ENCODE data around the gene TP53BP1.

TP53BP1 gene

DNA sequence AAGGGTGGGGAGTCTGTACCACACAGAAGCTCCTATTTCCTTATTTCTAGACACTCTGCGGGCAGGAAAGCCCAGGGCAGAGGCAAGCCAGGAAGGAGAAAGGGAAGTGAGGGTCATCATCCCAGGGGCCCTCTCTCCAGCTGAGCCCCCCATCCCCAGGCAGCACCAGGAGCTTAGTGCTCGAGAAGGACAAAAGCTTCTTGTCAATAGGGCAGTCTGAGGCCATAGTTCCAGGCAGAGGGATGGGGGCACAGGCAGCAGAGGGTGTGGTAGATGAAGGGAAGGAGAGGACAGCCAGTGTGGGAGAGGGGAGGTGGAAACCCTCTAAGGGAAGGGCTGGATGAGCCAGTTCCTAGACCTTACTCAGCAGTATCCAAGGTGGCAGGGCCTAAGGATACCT lies 27.2 kb upstream of the TP53BP1 start:
- no peak for DNase-seq (ENCODE audit: low read depth)

GRCh38 chr15:43519196-43519595 lies 26.2 kb upstream of the TP53BP1 start:
- DNase-seq (ENCODE audit: low read depth): no peak

DNA sequence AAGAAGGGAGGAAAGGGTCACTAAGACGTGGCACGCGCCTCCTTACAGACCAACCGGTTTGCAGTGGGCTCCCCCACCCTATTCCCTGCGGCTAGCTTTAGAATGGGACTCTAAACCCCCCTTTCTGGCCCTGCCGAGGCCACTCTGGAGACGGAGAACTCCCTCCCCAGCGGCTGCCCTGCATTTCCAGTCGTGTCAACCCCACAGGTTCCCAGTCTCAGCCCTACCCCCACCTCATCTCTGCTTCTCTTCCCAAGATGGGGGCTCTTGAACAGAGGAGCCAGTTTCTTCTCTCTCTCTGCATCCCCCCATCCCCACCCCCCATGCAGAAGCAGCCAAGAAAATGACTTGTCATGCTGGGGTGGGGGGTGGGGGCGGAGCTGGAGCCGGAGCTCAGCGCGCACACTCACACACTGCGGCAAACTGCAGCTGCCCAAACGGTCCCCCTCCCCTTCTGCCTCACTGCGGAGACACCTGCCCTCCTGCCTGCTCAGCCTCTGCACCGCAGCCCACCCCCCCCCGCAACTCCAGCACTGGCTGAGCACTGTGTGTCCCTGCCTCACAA lies 25.3 kb upstream of the TP53BP1 start:
- no peak for DNase-seq (ENCODE audit: low read depth)

- no peak for DNase-seq (ENCODE audit: low read depth)
Measured at GRCh38 chr15:43517354-43518196, 24.6 kb upstream of the TP53BP1 start, which contains the start of gene MAP1A. Gene MAP1A, plus strand, starts transcription at chr15:43517608. Its CDS starts 3,866 bp downstream, at chr15:43521474.

DNA sequence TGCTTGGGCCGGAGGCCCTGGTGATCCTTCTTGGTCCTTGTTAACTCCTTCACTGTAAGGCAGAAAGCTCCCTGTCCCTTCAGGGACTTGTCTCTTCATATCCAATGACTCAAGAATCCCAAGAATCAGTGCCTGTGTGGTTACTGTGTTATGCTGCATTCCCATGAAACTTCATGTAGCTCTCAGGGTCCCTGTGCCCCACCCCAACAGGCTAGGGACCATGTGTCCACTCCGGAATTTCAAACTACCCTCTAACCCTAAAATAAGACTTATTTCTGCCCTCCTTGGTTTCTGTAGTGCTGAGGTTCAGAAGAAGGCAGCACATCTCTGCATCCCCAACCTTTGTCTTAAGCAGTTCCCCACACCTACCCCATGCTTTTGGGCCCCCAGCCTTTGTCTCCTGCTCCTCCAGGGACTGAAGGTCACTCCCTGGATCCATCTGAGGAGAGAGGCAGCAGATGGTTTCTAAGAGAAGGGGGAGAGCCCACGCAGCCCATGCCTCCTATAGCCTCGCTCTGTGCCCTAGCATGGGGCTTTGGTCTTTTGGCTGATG lies 23.9 kb upstream of the TP53BP1 start:
- peak; percentile 55 for DNase-seq (ENCODE audit: low read depth)

- DNase-seq (ENCODE audit: low read depth): no peak
Measured at GRCh38 chr15:43516185-43516584, 23.2 kb upstream of the TP53BP1 start.

- DNase-seq (ENCODE audit: low read depth): no peak
Measured at GRCh38 chr15:43515741-43516140, 22.8 kb upstream of the TP53BP1 start.

GRCh38 chr15:43514241-43515057 lies 21.5 kb upstream of the TP53BP1 start:
- DNase-seq (ENCODE audit: low read depth): no peak

DNA sequence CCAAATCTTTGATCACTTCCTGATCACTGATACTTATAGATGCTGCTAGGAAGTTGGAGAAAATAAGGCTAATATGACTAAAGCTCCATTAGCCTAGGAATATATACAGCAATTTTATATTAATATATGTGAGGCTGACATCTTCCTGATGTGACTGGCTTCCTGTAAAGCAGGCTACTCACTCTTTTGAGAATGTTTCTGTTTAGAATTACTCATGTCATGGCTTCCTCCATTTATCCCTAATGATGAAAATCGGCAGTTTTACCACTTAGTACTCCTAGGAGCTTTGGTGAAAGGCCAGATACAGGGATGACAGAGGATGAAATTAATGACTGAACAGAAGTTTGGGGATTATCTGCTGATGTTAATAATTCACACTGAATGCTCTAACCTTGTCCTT lies 20.6 kb upstream of the TP53BP1 start:
- no peak for DNase-seq (ENCODE audit: low read depth)

DNA sequence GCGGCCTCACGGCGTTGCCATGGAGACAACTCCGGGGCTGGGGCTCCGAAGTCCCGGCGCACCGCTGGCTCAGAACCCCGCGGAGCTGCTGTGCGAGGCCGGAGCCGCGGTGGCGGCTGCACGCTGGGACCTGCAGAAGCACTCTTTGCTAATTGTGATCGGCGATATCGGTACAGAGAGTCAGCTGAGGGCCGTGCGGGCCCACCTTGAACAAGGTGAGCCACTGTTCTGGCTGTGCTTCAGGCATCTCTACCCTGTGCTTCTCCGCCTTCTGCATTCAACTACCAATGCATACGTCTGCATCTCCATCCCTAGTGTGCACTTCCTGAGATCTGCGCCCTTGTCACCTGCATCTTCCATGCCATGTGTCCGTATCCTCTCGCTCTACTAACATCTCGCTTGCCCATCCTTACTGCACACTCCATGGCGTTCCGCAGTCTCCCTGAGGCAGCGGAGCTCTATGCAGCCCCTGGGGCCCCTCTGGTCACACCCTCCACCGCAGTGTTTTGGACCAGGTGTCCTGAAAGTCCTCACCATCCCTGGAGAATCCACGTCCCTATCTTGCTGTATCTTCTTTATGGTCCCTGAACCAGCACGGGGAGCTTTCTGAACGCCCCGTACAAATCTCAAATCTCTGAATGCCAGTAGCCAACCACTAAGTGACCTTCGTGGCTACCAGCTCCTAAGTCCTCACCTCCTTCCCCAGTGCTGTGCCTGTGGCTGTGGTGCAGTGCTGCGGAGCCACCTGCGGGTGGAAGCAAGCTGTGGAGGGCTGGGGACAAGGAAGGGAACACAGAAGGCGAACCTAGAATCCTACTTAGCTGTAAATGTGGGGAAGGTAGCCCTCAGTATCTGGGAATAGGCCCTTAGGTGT lies 18.3 kb upstream of the TP53BP1 start:
- no peak for DNase-seq (ENCODE audit: low read depth)

DNA sequence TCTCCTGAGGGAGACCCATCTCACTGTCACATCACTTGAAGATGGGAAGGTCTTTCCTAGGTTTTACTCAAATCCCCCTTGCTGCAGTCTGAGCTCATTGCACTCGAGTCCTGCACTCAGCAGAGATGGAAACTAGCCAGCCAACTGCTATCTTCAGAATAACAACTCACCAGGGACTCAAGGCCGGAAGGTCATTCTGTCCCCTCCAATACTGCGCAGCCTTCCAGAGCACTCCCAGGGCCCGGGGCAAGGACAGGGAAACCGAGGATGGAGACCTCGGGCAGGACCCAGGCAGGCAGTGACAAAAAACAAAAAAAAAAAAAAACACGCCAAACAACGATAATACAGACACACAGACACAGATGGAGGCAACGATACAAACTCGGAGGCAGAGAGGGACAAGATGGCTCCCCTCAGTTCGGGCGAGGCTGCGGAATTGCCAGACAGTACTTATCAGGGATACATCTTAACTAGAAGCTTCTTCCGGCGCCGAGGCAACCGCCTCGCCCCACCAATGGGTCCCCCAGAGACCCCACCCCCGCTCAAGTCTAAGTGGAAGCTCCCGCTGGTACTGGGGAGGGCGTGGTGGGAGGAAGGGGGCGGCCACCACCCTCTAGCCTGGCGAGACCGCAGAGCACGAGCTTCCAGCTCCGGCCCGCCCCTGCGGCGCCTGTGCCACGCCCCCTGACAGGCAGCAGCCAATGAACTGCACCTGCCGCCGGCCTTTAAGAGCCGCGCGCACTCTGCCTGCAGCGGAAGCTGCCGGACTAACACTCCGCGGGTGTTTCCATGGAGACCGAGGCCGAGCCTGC lies 17.4 kb upstream of the TP53BP1 start:
- peak; percentile 89 for DNase-seq (ENCODE audit: low read depth)

DNA sequence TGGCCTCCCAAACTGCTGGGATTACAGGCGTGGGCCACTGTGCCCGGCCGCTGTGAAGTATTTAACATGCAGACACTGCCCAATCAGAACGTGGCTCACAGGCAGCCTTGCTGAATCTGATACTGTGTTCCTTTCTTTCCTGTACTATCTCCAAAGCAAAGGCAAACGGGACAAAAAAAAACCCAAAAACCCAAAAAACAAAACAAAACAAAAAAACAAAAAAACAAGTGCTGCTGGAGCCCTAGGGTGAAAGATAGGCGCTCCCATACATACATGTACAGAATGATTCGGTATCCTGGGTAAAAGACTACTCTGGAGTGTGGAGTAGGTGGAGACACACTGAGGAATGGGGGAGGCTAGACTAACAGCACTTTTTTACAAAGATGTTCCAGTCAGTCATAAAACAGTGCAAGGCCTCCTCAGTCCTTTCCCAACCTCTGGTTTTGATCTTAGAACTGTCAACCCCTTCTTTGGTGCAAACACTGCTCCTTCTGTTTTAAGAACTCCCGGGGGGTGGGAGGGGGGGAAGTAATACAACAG lies 16.8 kb upstream of the TP53BP1 start:
- no peak for DNase-seq (ENCODE audit: low read depth)

- no peak for DNase-seq (ENCODE audit: low read depth)
Measured at GRCh38 chr15:43508991-43509659, 16.2 kb upstream of the TP53BP1 start.

DNA sequence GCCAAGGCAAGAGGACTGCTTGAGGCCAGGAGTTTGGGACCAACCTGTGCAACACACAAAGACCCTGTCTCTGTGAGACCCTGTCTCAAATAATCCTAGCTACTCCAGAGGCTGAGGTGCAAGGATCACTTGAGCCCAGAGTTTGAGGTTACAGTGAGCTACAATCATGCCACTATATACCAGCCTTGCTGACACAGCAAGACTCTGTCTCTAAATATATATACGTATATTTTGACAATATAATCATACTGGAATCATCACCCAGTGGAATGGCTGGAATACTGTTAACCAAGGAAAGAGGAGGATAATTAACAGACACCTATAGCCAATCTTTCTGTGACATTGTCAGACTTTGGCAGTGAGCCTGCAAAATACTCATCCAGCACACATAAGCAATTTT lies 15.5 kb upstream of the TP53BP1 start:
- no peak for DNase-seq (ENCODE audit: low read depth)

- peak; percentile 76 for DNase-seq (ENCODE audit: low read depth)
Measured at GRCh38 chr15:43505738-43506137, 12.8 kb upstream of the TP53BP1 start.

DNA sequence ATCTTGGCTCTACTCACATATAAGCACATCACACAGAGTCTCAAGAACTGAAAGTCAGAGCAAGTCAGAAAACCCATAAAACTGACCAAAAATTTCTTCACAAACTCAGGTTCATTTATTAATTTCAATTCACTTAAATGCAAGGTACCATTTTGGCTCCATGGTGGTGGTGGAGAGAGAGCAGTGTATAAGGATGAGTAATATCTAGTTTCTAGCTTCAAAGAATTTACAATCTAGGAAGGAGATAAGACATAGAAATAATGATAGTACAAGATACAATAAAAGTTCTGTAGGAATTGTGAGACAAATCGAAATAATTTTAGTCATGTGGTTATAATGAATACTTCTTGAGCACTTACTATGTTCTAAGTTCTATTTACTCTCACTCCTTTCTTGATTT lies 6.7 kb upstream of the TP53BP1 start:
- DNase-seq (ENCODE audit: low read depth): no peak

DNA sequence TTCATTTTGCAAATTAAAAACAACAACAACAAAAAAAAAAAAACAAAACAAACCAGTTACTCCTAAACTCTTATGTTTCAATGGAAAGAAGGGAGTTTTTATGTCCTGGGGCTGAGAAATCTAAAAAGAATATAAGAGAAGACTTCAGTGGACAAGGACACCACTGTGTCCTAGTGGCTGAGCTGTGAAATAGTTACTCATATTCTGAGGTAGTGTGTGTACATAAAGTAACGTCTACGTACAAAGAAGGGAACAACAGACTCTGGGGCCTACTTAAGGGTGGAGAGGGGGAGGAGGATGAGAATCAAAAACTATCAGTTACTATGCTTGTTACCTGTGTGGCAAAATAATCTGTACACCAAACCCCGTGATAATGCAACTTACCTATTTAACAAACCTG lies 6.0 kb upstream of the TP53BP1 start:
- DNase-seq (ENCODE audit: low read depth): no peak

GRCh38 chr15:43493703-43494472 lies 932 bp upstream of the TP53BP1 start:
- DNase-seq (ENCODE audit: low read depth): no peak

GRCh38 chr15:43492266-43492665 lies 690 bp downstream of the TP53BP1 start:
- no peak for DNase-seq (ENCODE audit: low read depth)
